ENCODE measurements around the gene GPR146. TPM values are rescaled to one million over a fixed set of nuclear protein-coding genes. Genes with fewer than 3 reads are reported as not detected.

The GPR146 gene
- total and polyA plus RNA-seq, 2 of the 8 experiments (the other 6 are each of a cell fraction or from before 2014, with no cell fraction given), result 1.8 to 2.7 TPM

GRCh38 chr7:1022801-1023465, 21.4 kb upstream of the GPR146 start (continued):
- TF ChIP-seq, protein P1, sequence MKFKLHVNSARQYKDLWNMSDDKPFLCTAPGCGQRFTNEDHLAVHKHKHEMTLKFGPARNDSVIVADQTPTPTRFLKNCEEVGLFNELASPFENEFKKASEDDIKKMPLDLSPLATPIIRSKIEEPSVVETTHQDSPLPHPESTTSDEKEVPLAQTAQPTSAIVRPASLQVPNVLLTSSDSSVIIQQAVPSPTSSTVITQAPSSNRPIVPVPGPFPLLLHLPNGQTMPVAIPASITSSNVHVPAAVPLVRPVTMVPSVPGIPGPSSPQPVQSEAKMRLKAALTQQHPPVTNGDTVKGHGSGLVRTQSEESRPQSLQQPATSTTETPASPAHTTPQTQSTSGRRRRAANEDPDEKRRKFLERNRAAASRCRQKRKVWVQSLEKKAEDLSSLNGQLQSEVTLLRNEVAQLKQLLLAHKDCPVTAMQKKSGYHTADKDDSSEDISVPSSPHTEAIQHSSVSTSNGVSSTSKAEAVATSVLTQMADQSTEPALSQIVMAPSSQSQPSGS (IDR thresholded peaks at IDR 0.05; ENCODE audit: low read length), result no peak
- TF ChIP-seq TBP (IDR thresholded peaks at IDR 0.05; ENCODE audit: low read depth, low read length) (no peak), SP4 (IDR thresholded peaks at IDR 0.05; ENCODE audit: low read length) (no peak), TAF1 (IDR thresholded peaks at IDR 0.05; ENCODE audit: low read depth, low read length) (no peak), ATF3 (IDR thresholded peaks at IDR 0.05; ENCODE audit: insufficient read depth, low read depth, low read length) (no peak), TCF12 (IDR thresholded peaks at IDR 0.05; ENCODE audit: low read depth, low read length) (no peak)
- TF ChIP-seq, protein P2, sequence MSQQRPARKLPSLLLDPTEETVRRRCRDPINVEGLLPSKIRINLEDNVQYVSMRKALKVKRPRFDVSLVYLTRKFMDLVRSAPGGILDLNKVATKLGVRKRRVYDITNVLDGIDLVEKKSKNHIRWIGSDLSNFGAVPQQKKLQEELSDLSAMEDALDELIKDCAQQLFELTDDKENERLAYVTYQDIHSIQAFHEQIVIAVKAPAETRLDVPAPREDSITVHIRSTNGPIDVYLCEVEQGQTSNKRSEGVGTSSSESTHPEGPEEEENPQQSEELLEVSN (IDR thresholded peaks at IDR 0.05), result no peak

Data from H1 (cell line).